WTC11 (cell line): Measurements from ENCODE around the gene CD82.

ENCODE experiments used
- CREB1 ChIP-seq: sonication (generic); formaldehyde crosslinking; IDR thresholded peaks from 2 replicates; pipeline ENCODE4 v1.8.0; 2023; ENCODE audit warnings: mild to moderate bottlenecking, missing genetic modification reagents
- ELF4 ChIP-seq: sonication (generic); formaldehyde crosslinking; IDR thresholded peaks from 2 replicates; pipeline ENCODE4 v1.8.1; 2022; ENCODE audit warnings: low read depth, mild to moderate bottlenecking, moderate library complexity, missing genetic modification reagents
- FOXJ3 ChIP-seq: sonication (generic); formaldehyde crosslinking; IDR thresholded peaks from 2 replicates; pipeline ENCODE4 v1.9.0; 2021; ENCODE audit warnings: missing genetic modification reagents, mild to moderate bottlenecking, borderline replicate concordance
- FOXP1 ChIP-seq: sonication (generic); formaldehyde crosslinking; IDR thresholded peaks from 2 replicates; pipeline ENCODE4 v1.8.0; 2022; ENCODE audit warnings: missing genetic modification reagents, mild to moderate bottlenecking, moderate library complexity, borderline replicate concordance
- MAX ChIP-seq: sonication (generic); formaldehyde crosslinking; IDR thresholded peaks from 2 replicates; pipeline ENCODE4 v1.8.0; 2022; ENCODE audit warnings: mild to moderate bottlenecking, missing genetic modification reagents
- NFYB ChIP-seq: sonication (generic); formaldehyde crosslinking; conservative IDR thresholded peaks from 2 replicates; pipeline ENCODE4 v1.8.0; 2022; ENCODE audit warnings: low read depth, missing genetic modification reagents
- NR1H2 ChIP-seq: sonication (generic); formaldehyde crosslinking; IDR thresholded peaks from 2 replicates; pipeline ENCODE4 v1.9.0; 2021; ENCODE audit warnings: mild to moderate bottlenecking, moderate library complexity, missing genetic modification reagents
- RELA ChIP-seq: sonication (generic); formaldehyde crosslinking; IDR thresholded peaks from 2 replicates; pipeline ENCODE4 v1.8.1; 2022; ENCODE audit warnings: missing genetic modification reagents, mild to moderate bottlenecking, borderline replicate concordance
- SP1 ChIP-seq: sonication (generic); formaldehyde crosslinking; conservative IDR thresholded peaks from 2 replicates; pipeline ENCODE4 v1.8.1; 2022; ENCODE audit warnings: missing genetic modification reagents
- TEAD4 ChIP-seq: sonication (generic); formaldehyde crosslinking; IDR thresholded peaks from 2 replicates; pipeline ENCODE4 v1.8.0; 2022; ENCODE audit warnings: mild to moderate bottlenecking, missing genetic modification reagents
- USF1 ChIP-seq: sonication (generic); formaldehyde crosslinking; IDR thresholded peaks from 2 replicates; pipeline ENCODE4 v1.8.0; 2022; ENCODE audit warnings: mild to moderate bottlenecking, missing genetic modification reagents
- TF ChIP-seq, protein P1 (sequence below): fragments of 250-450 bp; sonication (Bioruptor Pico); IDR thresholded peaks from 2 replicates; pipeline ENCODE4 v1.9.0; 2021; ENCODE audit warnings: mild to moderate bottlenecking, borderline replicate concordance
- TF ChIP-seq, protein P2 (sequence below): sonication (generic); formaldehyde crosslinking; IDR thresholded peaks from 2 replicates; pipeline ENCODE4 v1.8.1; 2022; ENCODE audit warnings: low read depth, mild to moderate bottlenecking, moderate library complexity, missing genetic modification reagents, borderline replicate concordance
- TF ChIP-seq, protein P3 (sequence below): fragments of 200-600 bp; IDR thresholded peaks from 2 replicates; pipeline ENCODE4 v1.8.0; 2022; ENCODE audit warnings: antibody characterized with exemption

DNA sequence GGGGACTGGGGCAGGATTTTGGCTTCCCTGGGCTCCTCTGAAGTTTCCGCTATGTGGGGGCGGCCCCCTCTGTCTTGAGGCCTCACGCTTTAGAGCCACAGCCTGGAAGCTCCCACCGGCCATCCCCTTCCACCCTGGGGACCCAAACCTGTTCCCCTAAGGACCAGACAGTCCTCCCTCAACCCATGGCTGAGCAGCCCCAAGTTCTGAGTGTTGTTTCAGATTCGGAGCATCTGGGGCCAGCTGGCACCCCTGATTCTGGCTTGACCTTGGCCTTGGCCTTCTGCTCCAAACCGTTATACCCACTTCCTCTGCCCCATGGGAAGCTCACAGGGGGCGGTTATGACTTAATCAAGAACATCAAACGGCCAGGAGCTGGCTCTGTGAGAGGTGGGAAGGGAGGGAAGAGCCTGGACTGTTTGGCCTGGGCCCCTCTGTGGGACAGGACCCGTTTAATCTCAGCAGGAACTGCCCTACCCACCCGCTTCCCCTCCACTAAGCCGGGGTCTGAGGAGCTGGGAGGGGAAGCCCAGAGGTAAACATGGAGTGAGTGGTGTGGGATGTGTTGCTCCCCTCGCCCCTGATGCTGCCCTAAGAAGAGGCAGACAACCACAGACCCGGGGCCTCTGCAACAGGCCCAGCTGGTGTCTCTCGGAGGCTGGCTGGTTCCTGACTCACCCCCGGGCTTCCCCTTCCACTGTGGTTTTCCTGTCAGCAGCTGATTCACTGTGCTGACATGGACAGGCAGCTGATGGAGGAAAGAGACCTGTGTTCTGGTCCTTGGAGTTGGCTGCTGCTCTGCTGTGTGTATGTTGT is 3.4 kb downstream of the CD82 start:
- TF ChIP-seq, protein P1, sequence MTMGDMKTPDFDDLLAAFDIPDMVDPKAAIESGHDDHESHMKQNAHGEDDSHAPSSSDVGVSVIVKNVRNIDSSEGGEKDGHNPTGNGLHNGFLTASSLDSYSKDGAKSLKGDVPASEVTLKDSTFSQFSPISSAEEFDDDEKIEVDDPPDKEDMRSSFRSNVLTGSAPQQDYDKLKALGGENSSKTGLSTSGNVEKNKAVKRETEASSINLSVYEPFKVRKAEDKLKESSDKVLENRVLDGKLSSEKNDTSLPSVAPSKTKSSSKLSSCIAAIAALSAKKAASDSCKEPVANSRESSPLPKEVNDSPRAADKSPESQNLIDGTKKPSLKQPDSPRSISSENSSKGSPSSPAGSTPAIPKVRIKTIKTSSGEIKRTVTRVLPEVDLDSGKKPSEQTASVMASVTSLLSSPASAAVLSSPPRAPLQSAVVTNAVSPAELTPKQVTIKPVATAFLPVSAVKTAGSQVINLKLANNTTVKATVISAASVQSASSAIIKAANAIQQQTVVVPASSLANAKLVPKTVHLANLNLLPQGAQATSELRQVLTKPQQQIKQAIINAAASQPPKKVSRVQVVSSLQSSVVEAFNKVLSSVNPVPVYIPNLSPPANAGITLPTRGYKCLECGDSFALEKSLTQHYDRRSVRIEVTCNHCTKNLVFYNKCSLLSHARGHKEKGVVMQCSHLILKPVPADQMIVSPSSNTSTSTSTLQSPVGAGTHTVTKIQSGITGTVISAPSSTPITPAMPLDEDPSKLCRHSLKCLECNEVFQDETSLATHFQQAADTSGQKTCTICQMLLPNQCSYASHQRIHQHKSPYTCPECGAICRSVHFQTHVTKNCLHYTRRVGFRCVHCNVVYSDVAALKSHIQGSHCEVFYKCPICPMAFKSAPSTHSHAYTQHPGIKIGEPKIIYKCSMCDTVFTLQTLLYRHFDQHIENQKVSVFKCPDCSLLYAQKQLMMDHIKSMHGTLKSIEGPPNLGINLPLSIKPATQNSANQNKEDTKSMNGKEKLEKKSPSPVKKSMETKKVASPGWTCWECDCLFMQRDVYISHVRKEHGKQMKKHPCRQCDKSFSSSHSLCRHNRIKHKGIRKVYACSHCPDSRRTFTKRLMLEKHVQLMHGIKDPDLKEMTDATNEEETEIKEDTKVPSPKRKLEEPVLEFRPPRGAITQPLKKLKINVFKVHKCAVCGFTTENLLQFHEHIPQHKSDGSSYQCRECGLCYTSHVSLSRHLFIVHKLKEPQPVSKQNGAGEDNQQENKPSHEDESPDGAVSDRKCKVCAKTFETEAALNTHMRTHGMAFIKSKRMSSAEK (CRISPR knock-in tag): no peak
- TF ChIP-seq, protein P2, sequence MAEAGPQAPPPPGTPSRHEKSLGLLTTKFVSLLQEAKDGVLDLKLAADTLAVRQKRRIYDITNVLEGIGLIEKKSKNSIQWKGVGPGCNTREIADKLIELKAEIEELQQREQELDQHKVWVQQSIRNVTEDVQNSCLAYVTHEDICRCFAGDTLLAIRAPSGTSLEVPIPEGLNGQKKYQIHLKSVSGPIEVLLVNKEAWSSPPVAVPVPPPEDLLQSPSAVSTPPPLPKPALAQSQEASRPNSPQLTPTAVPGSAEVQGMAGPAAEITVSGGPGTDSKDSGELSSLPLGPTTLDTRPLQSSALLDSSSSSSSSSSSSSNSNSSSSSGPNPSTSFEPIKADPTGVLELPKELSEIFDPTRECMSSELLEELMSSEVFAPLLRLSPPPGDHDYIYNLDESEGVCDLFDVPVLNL (CRISPR knock-in tag): no peak
- TF ChIP-seq MAX (no peak), CREB1 (CRISPR knock-in tag) (no peak), ELF4 (no peak), FOXJ3 (no peak), SP1 (CRISPR knock-in tag) (no peak), NFYB (CRISPR knock-in tag) (no peak), RELA (CRISPR knock-in tag) (no peak), TEAD4 (CRISPR knock-in tag) (no peak), USF1 (no peak), NR1H2 (CRISPR knock-in tag) (no peak), FOXP1 (CRISPR knock-in tag) (no peak)
- TF ChIP-seq, protein P3, sequence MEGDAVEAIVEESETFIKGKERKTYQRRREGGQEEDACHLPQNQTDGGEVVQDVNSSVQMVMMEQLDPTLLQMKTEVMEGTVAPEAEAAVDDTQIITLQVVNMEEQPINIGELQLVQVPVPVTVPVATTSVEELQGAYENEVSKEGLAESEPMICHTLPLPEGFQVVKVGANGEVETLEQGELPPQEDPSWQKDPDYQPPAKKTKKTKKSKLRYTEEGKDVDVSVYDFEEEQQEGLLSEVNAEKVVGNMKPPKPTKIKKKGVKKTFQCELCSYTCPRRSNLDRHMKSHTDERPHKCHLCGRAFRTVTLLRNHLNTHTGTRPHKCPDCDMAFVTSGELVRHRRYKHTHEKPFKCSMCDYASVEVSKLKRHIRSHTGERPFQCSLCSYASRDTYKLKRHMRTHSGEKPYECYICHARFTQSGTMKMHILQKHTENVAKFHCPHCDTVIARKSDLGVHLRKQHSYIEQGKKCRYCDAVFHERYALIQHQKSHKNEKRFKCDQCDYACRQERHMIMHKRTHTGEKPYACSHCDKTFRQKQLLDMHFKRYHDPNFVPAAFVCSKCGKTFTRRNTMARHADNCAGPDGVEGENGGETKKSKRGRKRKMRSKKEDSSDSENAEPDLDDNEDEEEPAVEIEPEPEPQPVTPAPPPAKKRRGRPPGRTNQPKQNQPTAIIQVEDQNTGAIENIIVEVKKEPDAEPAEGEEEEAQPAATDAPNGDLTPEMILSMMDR: no peak
